Karpas-422 (cell line): Measurements from ENCODE around the gene PSMD3. TPM values are rescaled to one million over a fixed set of nuclear protein-coding genes. Genes with fewer than 3 reads are reported as not detected.
"Not testable (repeated sequence)": the region's sequence is repeated elsewhere in the genome, so short reads cannot be mapped to it uniquely, and the experiment has no call there.

ENCODE experiments used
- DNase-seq: peaks from one replicate; pipeline ENCODE4 v3.0.0-alpha.2; 2015
- H2AFZ ChIP-seq: fragments of 200-600 bp; sonication (generic); 2 replicates; pipeline ENCODE4 v1.6.1; 2014; ENCODE audit warnings: antibody characterized with exemption, low read length, mixed read lengths
- H3K27ac ChIP-seq: fragments of 200-600 bp; sonication (generic); 2 replicates; pipeline ENCODE4 v1.5.1; 2014; ENCODE audit warnings: mild to moderate bottlenecking, low read length, moderate library complexity
- H3K27me3 ChIP-seq: fragments of 200-600 bp; sonication (generic); 2 replicates; pipeline ENCODE4 v1.6.1; 2014; ENCODE audit warnings: low read length, mixed read lengths
- H3K36me3 ChIP-seq: fragments of 200-600 bp; sonication (generic); 2 replicates; pipeline ENCODE4 v1.6.1; 2014; ENCODE audit warnings: low read length, mixed read lengths; ENCODE audit not compliant: insufficient read depth
- H3K4me1 ChIP-seq: fragments of 200-600 bp; sonication (generic); 2 replicates; pipeline ENCODE4 v1.6.1; 2014; ENCODE audit warnings: mild to moderate bottlenecking, low read length, mixed read lengths
- H3K4me2 ChIP-seq: fragments of 200-600 bp; sonication (generic); 2 replicates; pipeline ENCODE4 v1.6.1; 2014; ENCODE audit warnings: low read length, low read depth, mild to moderate bottlenecking; ENCODE audit not compliant: poor library complexity, severe bottlenecking
- H3K4me3 ChIP-seq: fragments of 200-600 bp; sonication (generic); 2 replicates; pipeline ENCODE4 v1.5.1; 2014; ENCODE audit warnings: mild to moderate bottlenecking, antibody characterized with exemption, low read length, mixed read lengths
- H3K79me2 ChIP-seq: fragments of 200-600 bp; sonication (generic); 2 replicates; pipeline ENCODE4 v1.6.1; 2014; ENCODE audit warnings: mild to moderate bottlenecking, low read length, mixed read lengths
- H3K9ac ChIP-seq: fragments of 200-600 bp; sonication (generic); 2 replicates; pipeline ENCODE4 v1.6.0; 2014; ENCODE audit warnings: low read length
- H3K9me2 ChIP-seq: fragments of 200-600 bp; sonication (generic), shearing (Covaris generic); replicated peaks from 2 replicates; pipeline ENCODE4 v1.6.0; 2014; ENCODE audit warnings: mild to moderate bottlenecking, low read length, moderate library complexity; ENCODE audit not compliant: insufficient read depth
- H3K9me3 ChIP-seq: fragments of 300-700, 200-600 bp; sonication (generic); 2 replicates; pipeline ENCODE4 v1.6.1; 2014; ENCODE audit warnings: low read length, mixed read lengths
- H4K20me1 ChIP-seq: fragments of 200-600 bp; sonication (generic); 2 replicates; pipeline ENCODE4 v1.6.1; 2014; ENCODE audit warnings: mild to moderate bottlenecking, antibody characterized with exemption, low read length, low read depth; ENCODE audit not compliant: insufficient read depth
- total RNA-seq: library from RNA; depleted of rRNA; stranded (reverse); fragments of >200 nt; shearing (Covaris generic); gene quantifications from 2 replicates; pipeline ENCODE4 v1.2.3, GENCODE V29; 2014; ENCODE audit warnings: low replicate concordance

PSMD3 gene
- total RNA-seq, 1 experiment from 2014 or later = 87.1 TPM

GRCh38 chr17:39994448-39994847 is 13.8 kb downstream of the PSMD3 start:
- Histone ChIP-seq H3K4me2 (no peak overlapping the region), H4K20me1 (no peaks in the 10 kb centered on the region), H3K9ac (no peak overlapping the region), H3K9me3 (no peaks in the 10 kb centered on the region), H3K36me3 (peaks cover 33% of the 10 kb centered on the region), H3K79me2 (no peaks in the 10 kb centered on the region), H3K4me1 (no peaks in the 10 kb centered on the region), H3K4me3 (no peak overlapping the region), H3K9me2 (no peaks in the 10 kb centered on the region), H3K27me3 (no peaks in the 10 kb centered on the region), H2AFZ (no peak overlapping the region), H3K27ac (no peak overlapping the region)
- no peak for DNase-seq

GRCh38 chr17:39995438-39995837 is 14.8 kb downstream of the PSMD3 start:
- Histone ChIP-seq H3K27ac (no peak overlapping the region), H3K4me2 (no peak overlapping the region), H3K27me3 (no peaks in the 10 kb centered on the region), H3K4me3 (no peak overlapping the region), H3K36me3 (peaks cover 25% of the 10 kb centered on the region), H4K20me1 (no peaks in the 10 kb centered on the region), H3K79me2 (no peaks in the 10 kb centered on the region), H2AFZ (no peak overlapping the region), H3K9me3 (no peaks in the 10 kb centered on the region), H3K9ac (no peak overlapping the region), H3K9me2 (no peaks in the 10 kb centered on the region), H3K4me1 (no peaks in the 10 kb centered on the region)
- DNase-seq = no peak

GRCh38 chr17:39996162-39996561 is 15.6 kb downstream of the PSMD3 start:
- Histone ChIP-seq H3K79me2 (no peaks in the 10 kb centered on the region), H3K9me2 (no peaks in the 10 kb centered on the region), H3K4me1 (no peaks in the 10 kb centered on the region), H3K4me2 (no peak overlapping the region), H3K9ac (no peak overlapping the region), H3K36me3 (peaks cover 22% of the 10 kb centered on the region), H4K20me1 (no peaks in the 10 kb centered on the region), H3K27ac (no peak overlapping the region), H2AFZ (no peak overlapping the region), H3K27me3 (no peaks in the 10 kb centered on the region), H3K4me3 (no peak overlapping the region), H3K9me3 (no peaks in the 10 kb centered on the region)
- no peak for DNase-seq

- Histone ChIP-seq H3K27me3 (no peaks in the 10 kb centered on the region), H3K27ac (no peak overlapping the region), H3K9me3 (no peaks in the 10 kb centered on the region), H3K9ac (no peak overlapping the region), H2AFZ (no peak overlapping the region), H3K36me3 (peaks cover 19% of the 10 kb centered on the region), H3K79me2 (no peaks in the 10 kb centered on the region), H4K20me1 (no peaks in the 10 kb centered on the region), H3K9me2 (no peaks in the 10 kb centered on the region), H3K4me2 (no peak overlapping the region), H3K4me1 (no peaks in the 10 kb centered on the region), H3K4me3 (no peak overlapping the region)
- DNase-seq = no peak
Measured at GRCh38 chr17:39996800-39997199, 16.2 kb downstream of the PSMD3 start.

- H3K27me3 ChIP-seq = no peaks in the 10 kb centered on the region
- H3K27ac ChIP-seq = no peak overlapping the region
- DNase-seq = no peak
- H2AFZ ChIP-seq = no peak overlapping the region
- H3K9me3 ChIP-seq = no peaks in the 10 kb centered on the region
- H3K36me3 ChIP-seq = peaks cover 18% of the 10 kb centered on the region
- H3K4me2 ChIP-seq = no peak overlapping the region
- no peaks in the 10 kb centered on the region for H3K79me2 ChIP-seq
- H4K20me1 ChIP-seq = no peaks in the 10 kb centered on the region
- H3K4me1 ChIP-seq = no peaks in the 10 kb centered on the region
- no peaks in the 10 kb centered on the region for H3K9me2 ChIP-seq
- H3K9ac ChIP-seq = no peak overlapping the region
- no peak overlapping the region for H3K4me3 ChIP-seq
Measured at GRCh38 chr17:39997543-39997942, 16.9 kb downstream of the PSMD3 start.

GRCh38 chr17:39999067-39999466 is 18.5 kb downstream of the PSMD3 start:
- H2AFZ ChIP-seq = no peak overlapping the region
- no peaks in the 10 kb centered on the region for H3K27me3 ChIP-seq
- no peak overlapping the region for H3K9ac ChIP-seq
- peaks cover 8% of the 10 kb centered on the region; the same call in 1 of the 2 replicates for H3K36me3 ChIP-seq
- H3K4me2 ChIP-seq = no peak overlapping the region
- H3K27ac ChIP-seq = no peak overlapping the region
- H3K9me3 ChIP-seq = no peaks in the 10 kb centered on the region
- no peaks in the 10 kb centered on the region for H3K79me2 ChIP-seq
- H3K4me1 ChIP-seq = no peaks in the 10 kb centered on the region
- H3K9me2 ChIP-seq = no peaks in the 10 kb centered on the region
- DNase-seq = no peak
- H4K20me1 ChIP-seq = no peaks in the 10 kb centered on the region
- no peak overlapping the region for H3K4me3 ChIP-seq

- no peaks in the 10 kb centered on the region for H3K79me2 ChIP-seq
- H3K9me2 ChIP-seq = no peaks in the 10 kb centered on the region
- H3K9ac ChIP-seq = no peak overlapping the region
- H3K4me1 ChIP-seq = no peaks in the 10 kb centered on the region
- H3K36me3 ChIP-seq = 0 out of 2 replicates have a peak, but pooled peaks cover 4% of the 10 kb centered on the region
- DNase-seq = no peak
- H3K9me3 ChIP-seq = no peaks in the 10 kb centered on the region
- no peak overlapping the region for H3K4me3 ChIP-seq
- H3K27ac ChIP-seq = no peak overlapping the region
- H2AFZ ChIP-seq = no peak overlapping the region
- no peak overlapping the region for H3K4me2 ChIP-seq
- H3K27me3 ChIP-seq = no peaks in the 10 kb centered on the region
- no peaks in the 10 kb centered on the region for H4K20me1 ChIP-seq
Measured at GRCh38 chr17:40000161-40000560, 19.6 kb downstream of the PSMD3 start.

GRCh38 chr17:40001335-40001734 is 20.7 kb downstream of the PSMD3 start:
- not testable (repeated sequence) for H3K27ac ChIP-seq, DNase-seq, H3K4me3 ChIP-seq, H3K9me3 ChIP-seq, H3K9me2 ChIP-seq, H3K4me2 ChIP-seq, H3K4me1 ChIP-seq, H3K9ac ChIP-seq, H3K27me3 ChIP-seq, H3K79me2 ChIP-seq, H4K20me1 ChIP-seq, H3K36me3 ChIP-seq, H2AFZ ChIP-seq

- H3K9ac ChIP-seq = no peak overlapping the region
- H3K4me3 ChIP-seq = no peak overlapping the region
- no peak overlapping the region for H3K4me2 ChIP-seq
- H3K4me1 ChIP-seq = no peaks in the 10 kb centered on the region
- H2AFZ ChIP-seq = no peak overlapping the region
- no peaks in the 10 kb centered on the region for H3K36me3 ChIP-seq
- no peaks in the 10 kb centered on the region for H3K9me2 ChIP-seq
- H4K20me1 ChIP-seq = no peaks in the 10 kb centered on the region
- H3K79me2 ChIP-seq = no peaks in the 10 kb centered on the region
- no peaks in the 10 kb centered on the region for H3K9me3 ChIP-seq
- H3K27ac ChIP-seq = no peak overlapping the region
- no peak for DNase-seq
- H3K27me3 ChIP-seq = no peaks in the 10 kb centered on the region
Measured at GRCh38 chr17:40004072-40004471, 23.5 kb downstream of the PSMD3 start.
